HG02943 (cell line): ENCODE data around the gene GAMT.

Source experiments
- ATAC-seq: cut with Tn5 transposase; IDR thresholded peaks from one replicate; pipeline ENCODE4 v1.9.1; 2021; ENCODE audit warnings: mild to moderate bottlenecking, low read depth, moderate library complexity; ENCODE audit not compliant: unreplicated experiment

The GAMT gene

GRCh38 chr19:1370579-1371361 is 30.6 kb downstream of the GAMT start:
- no peak for ATAC-seq

GRCh38 chr19:1369214-1369805 is 32.0 kb downstream of the GAMT start:
- ATAC-seq, result no peak

DNA sequence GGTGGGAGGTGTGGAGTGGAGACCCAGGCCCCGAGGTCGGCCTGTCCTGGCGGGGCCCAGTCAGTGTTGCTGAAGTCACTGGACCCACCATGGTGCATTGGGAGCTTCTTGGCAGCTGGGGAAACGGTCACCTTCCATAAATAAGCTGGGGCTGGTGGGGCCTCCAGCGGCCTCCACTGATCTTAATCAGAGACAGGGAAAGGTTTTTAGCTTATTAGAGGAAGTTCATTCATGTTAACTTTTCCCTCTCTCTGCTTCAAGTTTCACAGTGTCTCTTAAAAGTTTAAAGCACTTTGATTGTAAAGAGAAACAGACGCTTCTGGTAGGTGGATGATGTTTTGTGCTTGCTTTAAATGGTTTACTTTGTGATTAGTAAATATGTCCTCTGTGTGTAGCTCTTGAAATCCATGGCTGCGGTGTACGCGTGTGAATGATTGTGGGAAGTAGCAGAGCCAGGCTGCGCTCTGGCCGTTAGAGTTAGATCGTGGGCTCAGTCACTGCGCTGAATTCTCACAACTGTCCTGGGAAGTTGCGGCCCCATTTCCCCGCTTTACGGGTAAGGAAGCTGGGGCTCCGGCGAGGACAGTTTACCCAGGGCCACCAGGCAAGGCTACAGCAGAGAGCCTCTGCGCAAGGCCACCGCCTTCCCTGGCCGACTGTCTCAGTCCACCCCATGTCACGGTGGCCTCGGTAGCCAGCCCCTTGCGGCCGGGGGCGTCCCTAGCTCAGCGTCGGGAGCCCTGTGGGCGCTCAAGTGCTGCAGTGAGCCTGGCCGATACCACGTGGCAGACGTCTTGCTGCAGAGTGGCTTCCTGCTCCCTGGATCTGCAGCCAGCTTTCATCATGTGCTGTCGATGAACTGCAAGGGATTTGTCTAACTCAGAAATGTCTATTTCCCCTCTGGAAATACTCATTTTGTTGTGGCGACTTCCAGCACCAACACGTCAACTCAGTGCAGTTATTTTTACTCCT is 34.2 kb downstream of the GAMT start:
- ATAC-seq, result no peak

DNA sequence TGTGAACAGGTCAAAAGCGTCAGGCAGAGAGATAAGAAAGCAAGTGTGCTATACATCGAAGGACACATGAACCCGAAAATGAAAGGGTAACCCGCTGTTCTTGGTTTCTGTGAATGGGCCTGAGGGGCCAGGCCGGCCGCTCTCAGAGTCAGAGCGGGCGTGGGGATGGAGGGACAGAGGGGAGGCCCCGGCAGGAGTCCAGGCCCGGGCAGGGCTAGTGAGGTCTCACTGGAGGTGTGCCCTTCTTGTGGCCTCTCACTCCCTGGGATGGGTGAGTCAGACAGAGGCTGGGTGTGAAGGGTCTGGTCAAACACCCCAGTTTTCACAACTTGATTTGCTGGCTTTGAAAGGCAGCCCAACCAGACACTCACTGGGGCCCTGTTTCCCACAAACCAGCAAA is 35.0 kb downstream of the GAMT start:
- no peak for ATAC-seq

DNA sequence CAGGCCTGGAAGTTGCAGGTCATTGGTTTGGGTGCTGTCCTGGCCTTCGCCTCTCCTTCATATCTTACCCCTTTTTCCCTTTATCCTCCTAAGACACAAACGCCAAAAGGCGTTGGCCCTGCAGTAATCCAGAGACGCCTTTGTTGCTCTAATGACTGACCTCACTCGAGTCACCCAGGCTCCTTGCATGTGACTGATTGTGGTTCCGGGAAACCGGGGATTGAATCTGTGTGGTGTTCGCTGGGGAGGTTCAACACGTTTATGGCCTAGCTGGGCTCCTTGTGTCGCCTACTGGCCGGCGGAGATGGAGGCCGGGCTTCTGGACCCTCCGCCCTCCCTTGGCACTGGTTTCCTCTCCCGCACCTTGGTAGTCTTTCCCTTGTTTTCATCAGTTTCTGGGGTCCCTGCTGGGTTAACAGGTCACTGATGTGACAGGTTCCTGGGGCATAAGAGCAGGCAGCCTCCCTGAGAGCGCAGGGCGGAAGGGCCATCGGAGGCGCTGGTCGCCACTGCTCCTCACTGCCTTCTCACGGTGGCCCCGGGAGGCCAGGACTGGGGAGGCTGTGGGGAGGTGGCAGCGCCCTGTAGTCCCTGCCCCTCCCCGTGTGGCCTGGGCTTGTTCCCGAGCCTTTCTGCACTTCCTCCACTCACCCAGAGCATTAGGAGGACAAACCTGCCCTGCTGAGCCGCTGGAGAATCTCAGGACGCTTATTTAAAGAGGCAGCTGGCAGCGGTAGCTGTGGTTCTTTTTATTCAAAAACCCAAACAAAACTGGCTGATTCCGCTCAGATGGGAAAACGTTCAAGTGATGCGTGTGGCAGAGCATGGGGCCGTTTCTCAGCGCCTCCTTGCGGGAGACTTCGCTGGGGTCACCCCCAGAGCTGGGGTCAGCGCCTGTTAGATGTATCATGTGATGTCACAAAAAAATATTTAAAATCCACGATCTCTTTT is 35.7 kb downstream of the GAMT start:
- ATAC-seq, result no peak

- no peak for ATAC-seq
Observed at GRCh38 chr19:1364070-1364704, 37.2 kb downstream of the GAMT start.

DNA sequence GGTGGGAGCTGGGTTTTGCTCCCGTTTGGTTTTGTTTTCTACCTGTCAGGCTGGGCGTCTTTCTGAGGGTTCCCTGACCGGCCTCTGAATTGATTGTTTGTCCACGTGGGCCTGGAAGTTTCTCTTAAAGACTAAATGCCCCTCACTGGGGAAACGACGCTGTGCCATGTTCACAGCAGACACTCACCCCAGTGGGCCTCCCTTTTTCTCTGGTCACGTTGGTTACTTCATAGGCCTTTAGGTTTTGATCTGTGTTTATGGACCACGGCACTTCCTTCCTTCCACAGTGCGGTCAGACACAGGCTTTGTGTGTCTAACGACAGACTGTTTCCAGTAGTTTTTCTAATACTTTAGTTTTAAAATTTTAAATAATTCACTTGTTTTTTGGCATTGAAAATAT is 37.7 kb downstream of the GAMT start:
- ATAC-seq, result no peak

DNA sequence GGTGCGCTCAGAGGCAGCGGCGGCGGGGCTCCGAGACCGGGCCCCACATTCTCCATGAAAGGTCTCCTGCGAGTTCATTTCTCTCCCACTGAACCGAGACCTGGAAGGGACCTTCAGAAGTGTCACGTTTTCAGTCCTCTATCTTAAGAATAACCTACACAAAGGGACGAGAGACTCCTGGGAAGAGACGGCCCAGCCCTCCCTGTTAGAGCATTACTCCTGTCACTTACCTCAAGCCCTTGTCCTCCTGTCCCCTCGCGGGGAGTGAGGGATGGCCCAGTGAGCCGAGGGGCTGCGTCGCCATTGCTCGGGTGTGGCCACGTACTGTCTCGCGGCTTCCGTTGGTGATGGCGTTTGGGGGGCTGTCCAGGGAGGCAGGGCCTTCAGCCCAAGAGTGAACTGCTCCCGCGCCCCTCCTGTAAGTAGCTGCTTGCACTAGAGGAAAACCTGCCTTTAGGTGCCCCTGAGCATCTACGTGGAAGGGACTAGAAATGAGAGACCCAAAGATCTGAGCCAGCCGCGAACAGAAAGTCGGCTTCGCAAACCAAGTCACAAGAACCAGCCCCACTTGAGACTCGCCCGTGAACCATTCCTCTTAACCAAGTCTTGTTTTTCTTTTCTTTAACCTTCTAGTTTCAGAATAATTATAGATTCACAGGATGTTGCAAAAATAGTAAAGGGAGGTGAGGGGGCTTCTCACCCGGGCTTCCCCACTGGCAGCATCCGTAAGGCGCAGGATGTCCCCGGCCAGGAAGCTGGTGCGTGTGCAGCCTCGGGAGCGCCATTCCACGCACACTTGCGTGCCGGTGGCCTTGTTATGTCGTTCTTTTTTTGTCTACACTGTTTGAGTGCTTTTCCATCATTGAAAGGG is 38.7 kb downstream of the GAMT start:
- no peak for ATAC-seq

DNA sequence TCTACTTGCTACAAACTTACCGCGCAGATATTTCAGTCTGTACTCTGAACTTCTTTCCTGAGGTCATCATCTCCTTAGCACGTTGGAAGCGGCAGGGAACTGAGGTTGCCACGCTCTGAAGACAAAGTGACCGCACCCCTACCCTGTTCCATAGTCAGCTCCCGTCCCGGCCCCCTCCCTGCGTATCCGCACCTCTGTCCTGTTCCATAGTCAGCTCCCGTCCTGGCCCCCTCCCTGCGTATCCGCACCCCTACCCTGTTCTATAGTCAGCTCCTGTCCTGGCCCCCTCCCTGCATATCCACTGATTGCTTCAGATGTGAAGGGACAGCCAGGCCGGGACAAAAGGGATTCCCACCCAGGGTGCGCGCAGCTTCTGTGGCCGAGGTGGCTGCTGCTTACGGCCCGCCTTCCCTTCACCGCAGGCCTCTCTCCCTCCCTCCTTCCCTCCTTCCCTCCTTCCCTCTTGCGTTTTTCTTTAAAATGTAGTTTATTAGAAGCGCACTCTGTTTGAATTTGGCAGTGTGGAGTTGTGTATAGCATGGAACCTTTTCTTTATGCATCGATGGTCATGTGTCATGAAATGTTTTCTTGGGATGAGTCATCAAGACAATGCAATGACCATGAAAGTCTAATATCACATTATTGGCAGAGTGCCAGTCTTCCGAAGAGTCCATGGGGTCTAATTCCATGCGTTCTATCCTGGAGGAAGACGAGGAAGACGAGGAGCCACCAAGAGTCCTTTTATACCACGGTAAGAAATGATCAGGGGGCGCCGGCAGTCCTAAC is 39.5 kb downstream of the GAMT start:
- no peak for ATAC-seq

DNA sequence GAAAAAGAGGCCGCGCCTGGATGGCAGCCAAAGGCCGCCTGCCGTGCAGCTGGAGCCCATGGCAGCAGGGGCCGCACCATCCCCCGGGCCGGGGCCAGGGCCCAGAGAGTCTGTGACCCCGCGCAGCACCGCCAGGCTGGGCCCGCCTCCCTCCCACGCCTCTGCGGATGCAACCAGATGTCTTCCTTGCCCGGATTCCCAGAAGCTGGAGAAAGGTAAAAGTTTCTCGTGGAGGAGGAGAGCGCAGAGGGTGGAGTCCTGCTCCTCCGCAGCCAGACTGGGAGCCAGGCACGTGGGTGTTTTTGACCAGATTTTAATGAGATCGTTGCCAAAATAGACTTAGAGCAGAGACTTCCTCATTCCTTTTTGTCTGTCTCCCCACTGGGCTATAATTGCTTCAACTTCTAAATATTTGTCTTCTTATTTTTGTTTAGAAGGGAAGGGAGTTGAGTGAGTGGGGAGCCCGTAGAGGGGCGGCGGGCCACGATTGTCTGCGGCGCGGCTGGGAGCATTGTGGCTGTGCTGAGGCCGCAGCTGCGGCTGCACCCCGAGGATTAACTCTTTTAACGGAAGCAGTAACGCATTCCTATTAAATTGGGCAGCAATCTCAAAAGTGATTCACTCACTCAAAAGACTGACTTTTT is 40.4 kb downstream of the GAMT start:
- ATAC-seq, result no peak

- ATAC-seq, result no peak
Observed at GRCh38 chr19:1360126-1360817, 41.1 kb downstream of the GAMT start.

GRCh38 chr19:1357531-1358109 is 43.7 kb downstream of the GAMT start:
- no peak for ATAC-seq

DNA sequence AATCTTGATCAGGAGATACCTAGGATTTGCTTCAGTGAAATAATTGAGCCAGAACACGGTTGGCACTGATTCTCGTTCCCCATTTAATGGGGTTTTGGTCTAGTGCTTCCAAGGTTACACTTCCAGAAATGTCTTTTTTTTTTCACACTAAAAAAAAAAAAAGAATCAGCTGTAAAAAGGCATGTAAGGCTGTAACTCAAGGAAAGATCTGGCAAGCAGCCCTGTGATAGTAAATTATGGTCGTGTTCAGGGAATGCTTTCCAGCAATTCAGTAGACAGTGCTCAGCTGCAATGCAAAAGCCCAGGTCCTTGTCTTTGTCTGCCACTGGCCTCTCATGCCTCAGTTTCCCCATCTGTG is 44.9 kb downstream of the GAMT start:
- no peak for ATAC-seq

DNA sequence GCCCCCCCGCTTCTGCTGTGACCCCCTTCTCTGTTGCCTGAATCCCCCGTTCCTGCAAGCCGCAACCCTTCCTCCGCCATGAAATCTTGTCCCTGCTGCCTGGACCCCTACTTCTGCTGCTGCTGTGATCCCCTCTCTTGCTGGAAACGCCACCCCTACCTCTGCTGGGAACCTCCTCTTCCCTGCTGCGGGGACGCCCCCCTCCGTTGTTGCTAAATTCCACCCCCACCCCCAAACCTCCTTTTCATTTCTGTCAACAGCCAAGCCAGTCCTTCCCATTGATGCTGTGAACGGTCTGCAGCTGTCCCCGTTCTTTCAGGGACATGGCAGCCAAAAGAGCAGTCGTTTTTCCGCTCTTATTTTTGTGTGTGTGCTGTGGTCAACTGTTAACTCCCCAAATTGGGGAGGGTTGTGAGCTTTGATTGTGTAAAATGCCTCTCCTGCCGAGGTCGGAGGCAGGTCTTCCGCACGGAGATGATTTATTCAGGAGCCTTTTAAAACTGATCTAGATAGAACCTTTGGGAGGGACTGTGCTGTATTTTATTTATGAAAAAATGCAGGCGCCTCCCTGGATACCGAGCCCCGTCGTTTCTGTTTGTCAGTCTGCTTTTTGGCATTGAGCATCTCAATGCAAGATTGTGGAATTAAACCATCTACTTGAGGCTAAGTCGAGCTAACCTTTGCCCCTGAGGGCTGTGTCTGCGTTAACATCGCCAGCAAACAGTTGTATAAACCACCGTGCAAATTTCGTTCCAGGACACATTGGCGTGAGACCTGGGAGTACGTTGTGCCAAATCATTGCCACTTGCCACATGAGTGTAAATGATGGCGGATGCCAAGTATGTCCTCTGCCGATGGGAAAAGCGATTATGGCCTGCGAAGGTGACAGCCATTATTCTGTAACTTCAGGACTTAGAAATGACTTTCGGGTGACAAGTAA is 45.5 kb downstream of the GAMT start:
- no peak for ATAC-seq

- peak; percentile 31 for ATAC-seq
Observed at GRCh38 chr19:1354970-1355567, 46.3 kb downstream of the GAMT start.
